Non-pigmented ciliary epithelial cell (primary cell): ENCODE data around the gene RGS17.

Source experiments
- DNase-seq: peaks from one replicate; pipeline ENCODE4 v3.0.0-alpha.2; 2010; ENCODE audit warnings: low read depth

RGS17 gene

DNA sequence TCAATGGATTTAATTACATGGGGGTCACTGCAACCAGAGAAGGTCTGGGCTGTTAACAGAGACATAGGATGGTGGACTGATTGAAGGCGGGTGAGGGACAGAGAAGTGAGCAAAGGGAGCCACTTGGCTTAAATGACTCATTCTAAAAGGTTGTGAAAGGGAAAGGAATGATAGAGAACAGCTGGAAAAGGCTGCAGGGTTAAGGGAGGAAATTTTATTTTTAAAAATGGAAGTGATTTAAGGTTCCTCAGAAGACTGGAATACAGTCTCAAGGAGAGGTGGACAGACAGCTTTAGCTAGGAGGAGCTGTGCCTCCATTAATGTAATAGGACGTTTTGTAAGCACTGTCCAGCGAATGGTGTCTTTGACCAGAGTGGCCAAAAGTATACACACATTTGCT lies 46.7 kb downstream of the RGS17 start:
- DNase-seq = no peak

DNA sequence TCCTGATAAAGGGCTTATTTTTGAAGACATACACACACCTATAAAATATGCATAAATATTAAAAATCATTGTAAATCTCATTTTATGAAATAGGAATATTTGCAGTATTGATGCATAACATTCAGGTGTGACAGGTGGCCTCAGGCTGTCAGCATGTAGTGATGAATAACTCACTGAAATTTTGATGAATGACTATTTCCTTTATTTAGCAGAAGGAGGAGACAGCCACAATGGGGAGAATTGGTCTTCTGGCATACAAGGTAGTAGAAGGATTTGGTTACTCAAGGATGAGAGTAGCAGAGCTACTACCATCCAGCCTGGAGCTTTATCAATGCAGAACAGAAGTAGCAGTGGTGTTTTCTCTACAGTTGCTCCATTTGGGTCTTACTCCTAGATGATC lies 47.2 kb downstream of the RGS17 start:
- no peak for DNase-seq

DNA sequence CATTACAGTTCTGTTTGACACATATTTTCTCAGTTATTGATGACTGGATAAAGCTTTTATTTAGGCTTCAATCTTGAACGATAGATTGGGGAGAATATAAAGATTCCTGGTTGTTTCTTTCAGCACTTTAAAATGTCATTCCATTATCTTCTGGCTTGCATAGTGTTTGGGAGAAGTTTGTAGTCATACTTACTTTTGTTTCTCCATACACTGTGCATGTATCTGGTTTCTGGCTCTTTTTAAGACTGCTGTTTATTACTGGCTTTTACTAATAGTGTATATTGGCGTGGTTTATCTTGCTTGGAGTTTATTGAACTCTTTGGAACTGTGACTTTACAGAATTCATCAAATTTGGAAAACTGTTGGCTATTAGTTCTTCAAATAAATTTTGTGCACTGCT lies 49.2 kb downstream of the RGS17 start:
- no peak for DNase-seq

DNA sequence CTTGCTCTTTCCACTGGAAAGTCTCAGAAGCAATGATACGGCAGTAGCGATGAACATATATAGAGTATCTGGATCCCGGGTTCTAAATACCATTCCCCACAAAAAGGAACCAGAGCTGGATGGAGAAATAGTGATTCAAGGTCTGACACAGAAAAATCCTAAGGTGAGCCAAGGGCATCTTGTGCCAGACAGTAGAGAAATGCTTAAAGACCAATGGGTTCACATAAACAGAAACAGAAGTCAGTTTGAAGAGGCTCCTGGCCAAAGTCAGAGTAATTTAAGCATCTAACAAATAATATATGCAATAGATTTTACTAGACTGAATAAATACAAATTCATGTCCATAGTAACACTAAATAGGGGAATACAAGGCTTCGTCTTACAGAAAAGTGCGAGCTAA lies 54.7 kb downstream of the RGS17 start:
- no peak for DNase-seq

- DNase-seq = no peak
Measured at GRCh38 chr6:153074761-153075160, 56.3 kb downstream of the RGS17 start.

- DNase-seq = no peak
Measured at GRCh38 chr6:153073841-153074240, 57.2 kb downstream of the RGS17 start.

DNA sequence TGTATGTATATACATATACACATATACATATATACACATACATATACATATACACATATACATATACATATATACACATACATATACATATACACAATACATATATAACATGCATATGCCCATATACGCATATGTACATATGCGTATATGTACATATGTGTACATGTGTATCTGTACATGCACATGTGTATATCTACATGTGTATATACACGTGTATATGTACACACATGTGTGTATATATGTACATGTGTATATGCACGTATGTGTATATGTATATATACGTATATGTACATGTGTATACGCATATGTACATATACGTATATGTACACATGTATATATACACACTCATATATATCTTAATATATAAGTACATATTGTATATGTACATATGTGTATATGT lies 60.3 kb downstream of the RGS17 start:
- DNase-seq = no peak

GRCh38 chr6:153069897-153070296 lies 61.2 kb downstream of the RGS17 start:
- DNase-seq = no peak

DNA sequence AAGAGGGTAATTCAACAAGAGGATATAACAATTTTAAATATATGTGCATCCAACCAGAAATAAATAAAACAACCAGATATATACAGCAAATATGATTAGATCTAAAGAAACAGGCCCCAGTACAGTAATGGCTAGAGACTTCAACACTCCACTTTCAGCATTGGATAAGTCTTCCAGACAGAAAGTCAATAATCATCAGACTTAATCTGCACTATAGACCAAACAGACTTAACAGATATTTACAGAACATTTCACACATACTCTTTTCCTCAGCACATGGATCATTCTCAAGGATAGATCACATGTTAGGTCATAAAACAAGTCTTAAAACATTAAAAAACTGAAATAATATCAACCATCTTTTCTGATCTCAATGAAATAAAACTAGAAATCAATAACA lies 65.9 kb downstream of the RGS17 start:
- DNase-seq = no peak

DNA sequence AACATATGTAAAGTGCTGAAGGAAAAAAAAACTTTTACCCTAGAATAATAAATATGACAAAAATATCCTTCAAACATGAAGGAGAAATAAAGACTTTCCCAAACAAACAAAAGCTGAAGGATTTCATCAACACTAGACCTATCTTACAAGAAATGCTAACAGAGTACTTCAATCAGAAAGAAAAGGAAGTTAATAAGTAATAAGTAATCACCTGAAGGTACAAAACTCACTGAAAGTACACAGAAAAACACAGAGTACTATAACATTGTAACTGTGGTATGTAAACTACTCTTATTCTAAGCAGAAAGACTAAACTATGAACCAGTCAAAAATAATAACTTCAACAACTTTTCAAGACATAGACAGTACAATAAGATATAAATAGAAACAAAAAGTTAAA lies 67.1 kb downstream of the RGS17 start:
- DNase-seq = no peak

DNA sequence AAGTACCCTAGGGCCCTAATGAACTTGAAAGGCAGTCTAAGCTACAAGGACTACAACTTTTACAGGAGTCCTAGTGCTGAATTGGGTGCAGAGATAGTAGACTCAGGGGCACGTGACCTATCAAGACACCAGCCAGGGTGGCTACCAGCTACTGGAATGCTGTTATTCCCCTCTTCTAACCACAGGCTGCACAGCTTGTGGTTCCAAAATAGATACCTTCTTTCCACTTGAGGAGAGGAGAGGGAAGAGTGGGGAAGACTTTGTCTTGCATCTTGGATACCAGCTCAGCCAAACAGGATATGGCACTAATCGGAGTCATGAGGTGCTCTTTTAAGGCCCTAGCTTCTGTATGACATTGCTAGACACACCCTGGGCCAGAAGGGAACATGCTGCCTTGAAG lies 68.6 kb downstream of the RGS17 start:
- DNase-seq = no peak

GRCh38 chr6:153059757-153060156 lies 71.3 kb downstream of the RGS17 start:
- no peak for DNase-seq

DNA sequence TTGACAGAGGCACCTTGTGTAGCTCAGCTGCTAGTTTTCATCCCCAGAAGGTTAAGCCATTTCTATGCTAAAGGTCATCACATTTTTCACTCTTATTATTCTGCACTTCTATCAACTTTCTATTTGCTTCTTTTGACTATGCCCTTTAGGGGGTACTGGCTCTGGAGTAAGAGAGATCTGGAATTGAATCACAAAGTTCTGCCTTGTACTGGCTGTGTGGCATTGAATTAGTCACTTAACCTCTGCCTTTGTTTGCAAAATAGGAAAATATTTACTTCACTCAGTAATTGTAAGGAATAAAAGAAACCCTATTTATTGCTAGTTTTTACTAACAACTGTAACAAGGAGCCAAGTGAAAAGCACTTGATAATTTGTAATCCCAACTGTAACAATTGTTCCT lies 71.8 kb downstream of the RGS17 start:
- no peak for DNase-seq

GRCh38 chr6:153058909-153059308 lies 72.2 kb downstream of the RGS17 start:
- DNase-seq = no peak

DNA sequence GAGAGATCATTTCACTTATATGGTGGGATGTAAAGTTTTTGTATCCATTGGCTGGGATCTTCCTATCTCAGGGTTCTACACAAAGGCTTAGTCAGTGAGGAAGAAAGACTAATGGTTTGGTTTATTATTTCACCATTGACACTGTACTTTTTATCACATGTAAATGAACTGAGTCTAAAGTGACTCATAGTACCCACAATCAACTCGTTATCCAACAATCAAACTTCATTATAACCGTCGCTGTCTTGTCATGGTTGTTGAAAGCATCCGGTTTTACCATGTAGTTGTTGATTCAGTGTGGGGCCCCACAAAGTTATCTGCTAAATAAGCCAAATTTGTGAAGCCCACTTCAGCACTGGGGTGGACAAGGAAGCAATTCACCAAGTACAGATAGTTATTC lies 72.8 kb downstream of the RGS17 start:
- no peak for DNase-seq

GRCh38 chr6:153056308-153056707 lies 74.8 kb downstream of the RGS17 start:
- DNase-seq = no peak

DNA sequence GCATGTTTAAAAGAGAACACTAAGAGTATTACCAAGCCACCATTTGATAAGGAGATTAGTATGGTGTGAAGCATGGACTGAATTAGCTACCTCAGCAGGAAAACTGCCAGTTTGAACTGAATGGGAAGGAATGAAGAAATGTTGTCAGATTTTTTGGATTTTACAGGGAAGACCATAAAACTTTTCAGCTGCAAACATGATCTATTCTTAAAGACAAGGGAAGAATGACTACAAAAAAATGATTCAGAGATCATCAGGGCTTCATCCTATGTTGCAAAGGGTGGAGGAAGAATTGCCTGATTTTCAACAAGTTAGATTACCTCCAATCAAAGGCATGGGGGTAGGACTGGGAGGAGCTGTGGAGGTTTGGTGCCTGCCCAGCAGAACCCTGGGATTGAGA lies 79.3 kb downstream of the RGS17 start:
- DNase-seq = no peak

DNA sequence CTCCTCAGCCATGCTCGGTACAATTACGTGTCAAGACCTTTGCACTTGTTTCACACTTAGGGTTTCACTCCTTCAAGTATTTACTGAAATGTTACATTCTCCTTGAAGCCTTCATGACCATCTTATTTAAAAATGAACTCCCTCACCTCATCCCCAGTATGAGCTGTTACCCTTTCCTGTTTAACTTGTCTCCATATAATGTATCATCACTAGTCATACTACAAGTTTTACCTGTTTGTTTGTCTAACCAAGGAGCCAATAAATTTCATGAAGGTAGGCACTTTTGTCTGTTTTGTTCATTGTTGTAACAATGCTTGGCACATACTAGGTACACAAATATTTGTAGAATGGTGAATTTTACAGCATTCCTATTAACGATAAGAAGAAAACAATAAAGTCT lies 82.5 kb downstream of the RGS17 start:
- no peak for DNase-seq

- no peak for DNase-seq
Measured at GRCh38 chr6:153047386-153047785, 83.7 kb downstream of the RGS17 start.

- DNase-seq = no peak
Measured at GRCh38 chr6:153045271-153045670, 85.8 kb downstream of the RGS17 start.

DNA sequence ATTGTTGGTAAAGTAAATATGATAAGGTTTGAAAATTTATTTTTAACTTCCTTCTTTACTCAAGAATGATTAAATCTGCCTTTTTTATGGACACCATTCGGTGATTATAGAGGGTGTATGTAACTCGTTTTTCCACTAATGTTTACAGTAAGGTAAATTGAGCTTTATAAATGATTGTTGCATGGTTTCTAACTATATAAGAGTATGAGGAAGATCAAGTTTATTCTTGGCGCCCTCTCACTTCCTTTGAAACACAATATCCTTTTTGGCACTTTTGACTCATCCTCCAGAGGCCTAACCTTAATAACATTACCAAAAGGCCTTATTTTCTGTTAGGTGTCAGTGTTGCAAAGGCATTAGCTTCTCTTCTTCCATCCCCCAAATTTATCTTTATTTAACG lies 86.8 kb downstream of the RGS17 start:
- DNase-seq = no peak

DNA sequence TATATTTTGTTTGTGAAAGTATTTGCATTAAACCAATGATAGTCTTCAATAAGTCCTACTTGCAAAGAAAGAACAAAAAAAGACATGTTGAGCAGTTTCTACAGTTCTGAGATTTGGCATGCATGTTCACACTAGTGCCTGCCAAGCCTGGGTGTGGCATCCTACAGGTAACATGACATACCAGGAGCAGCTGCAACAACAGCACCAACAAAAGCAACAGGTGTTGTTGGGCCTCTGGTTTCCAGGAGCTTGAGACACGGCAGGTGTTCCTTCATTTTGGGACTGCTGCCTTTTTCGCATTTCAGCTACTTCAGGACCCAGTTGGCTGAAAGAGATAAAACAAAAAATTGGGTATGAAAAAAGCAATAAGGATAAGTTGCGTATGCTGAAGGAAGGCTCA lies 87.4 kb downstream of the RGS17 start:
- DNase-seq = no peak

- DNase-seq = peak; percentile 45
Measured at GRCh38 chr6:153038378-153039057, 92.6 kb downstream of the RGS17 start.

DNA sequence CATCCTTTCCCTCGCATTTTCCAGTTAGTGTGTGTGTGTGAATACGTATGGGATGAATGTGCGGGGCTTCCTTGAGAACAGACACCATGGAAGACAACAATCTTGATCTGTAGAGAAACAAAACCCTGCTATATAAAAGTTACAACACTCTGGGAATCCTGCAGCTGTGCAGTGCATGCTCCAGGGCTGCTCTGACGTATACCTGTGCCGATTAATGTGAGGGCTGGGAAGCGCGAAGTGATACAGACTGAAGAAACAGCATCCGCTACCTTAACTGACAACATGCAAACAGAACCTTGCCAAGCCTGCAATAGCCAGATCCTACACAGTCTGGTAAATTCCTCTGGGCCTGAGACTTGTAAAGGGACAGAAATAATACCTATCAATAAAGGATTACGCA lies 96.9 kb downstream of the RGS17 start:
- no peak for DNase-seq
